ENCODE measurements around the gene KRTAP5-10.

GRCh38 chr11:71545405-71545966 is 19.9 kb upstream of the KRTAP5-10 start:
- TF ChIP-seq MAFK (IDR thresholded peaks at IDR 0.05; ENCODE audit: low read length) = no peak
- no peak for TF ChIP-seq CBFB (CRISPR knock-in tag; IDR thresholded peaks at IDR 0.05)
- TF ChIP-seq CBX5 (IDR thresholded peaks at IDR 0.05; ENCODE audit: borderline replicate concordance, low read depth) = no peak
- no peak for TF ChIP-seq ZFP36 (IDR thresholded peaks at IDR 0.05; ENCODE audit: low read depth, low read length, partially characterized antibody)
- no peak for TF ChIP-seq ZNF121 (CRISPR knock-in tag; conservative IDR thresholded peaks at IDR 0.05)
- TF ChIP-seq EZH2 (IDR thresholded peaks at IDR 0.05; ENCODE audit: borderline replicate concordance, low read depth, low read length) = no peak
- TF ChIP-seq NR2C2 (CRISPR knock-in tag; IDR thresholded peaks at IDR 0.05) = no peak
- TF ChIP-seq NR2C2 (tag; IDR thresholded peaks at IDR 0.05) = no peak
- TF ChIP-seq ZNF384 (IDR thresholded peaks at IDR 0.05; ENCODE audit: low read depth, low read length) = no peak
- TF ChIP-seq ZFP30 (CRISPR knock-in tag; IDR thresholded peaks at IDR 0.05; ENCODE audit: borderline replicate concordance) = no peak
- TF ChIP-seq, protein P1, sequence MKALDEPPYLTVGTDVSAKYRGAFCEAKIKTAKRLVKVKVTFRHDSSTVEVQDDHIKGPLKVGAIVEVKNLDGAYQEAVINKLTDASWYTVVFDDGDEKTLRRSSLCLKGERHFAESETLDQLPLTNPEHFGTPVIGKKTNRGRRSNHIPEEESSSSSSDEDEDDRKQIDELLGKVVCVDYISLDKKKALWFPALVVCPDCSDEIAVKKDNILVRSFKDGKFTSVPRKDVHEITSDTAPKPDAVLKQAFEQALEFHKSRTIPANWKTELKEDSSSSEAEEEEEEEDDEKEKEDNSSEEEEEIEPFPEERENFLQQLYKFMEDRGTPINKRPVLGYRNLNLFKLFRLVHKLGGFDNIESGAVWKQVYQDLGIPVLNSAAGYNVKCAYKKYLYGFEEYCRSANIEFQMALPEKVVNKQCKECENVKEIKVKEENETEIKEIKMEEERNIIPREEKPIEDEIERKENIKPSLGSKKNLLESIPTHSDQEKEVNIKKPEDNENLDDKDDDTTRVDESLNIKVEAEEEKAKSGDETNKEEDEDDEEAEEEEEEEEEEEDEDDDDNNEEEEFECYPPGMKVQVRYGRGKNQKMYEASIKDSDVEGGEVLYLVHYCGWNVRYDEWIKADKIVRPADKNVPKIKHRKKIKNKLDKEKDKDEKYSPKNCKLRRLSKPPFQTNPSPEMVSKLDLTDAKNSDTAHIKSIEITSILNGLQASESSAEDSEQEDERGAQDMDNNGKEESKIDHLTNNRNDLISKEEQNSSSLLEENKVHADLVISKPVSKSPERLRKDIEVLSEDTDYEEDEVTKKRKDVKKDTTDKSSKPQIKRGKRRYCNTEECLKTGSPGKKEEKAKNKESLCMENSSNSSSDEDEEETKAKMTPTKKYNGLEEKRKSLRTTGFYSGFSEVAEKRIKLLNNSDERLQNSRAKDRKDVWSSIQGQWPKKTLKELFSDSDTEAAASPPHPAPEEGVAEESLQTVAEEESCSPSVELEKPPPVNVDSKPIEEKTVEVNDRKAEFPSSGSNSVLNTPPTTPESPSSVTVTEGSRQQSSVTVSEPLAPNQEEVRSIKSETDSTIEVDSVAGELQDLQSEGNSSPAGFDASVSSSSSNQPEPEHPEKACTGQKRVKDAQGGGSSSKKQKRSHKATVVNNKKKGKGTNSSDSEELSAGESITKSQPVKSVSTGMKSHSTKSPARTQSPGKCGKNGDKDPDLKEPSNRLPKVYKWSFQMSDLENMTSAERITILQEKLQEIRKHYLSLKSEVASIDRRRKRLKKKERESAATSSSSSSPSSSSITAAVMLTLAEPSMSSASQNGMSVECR (CRISPR knock-in tag; IDR thresholded peaks at IDR 0.05) = no peak
